Urinary bladder (tissue), 4 donors: ENCODE results near the gene STOML3. TPM values are rescaled to one million over a fixed set of nuclear protein-coding genes. Genes with fewer than 3 reads are reported as not detected.

ENCODE experiments used
- DNase-seq: peaks from one replicate; pipeline ENCODE4 v3.0.0-alpha.2; 2015; ENCODE audit errors: extremely low spot score
- H3K27ac ChIP-seq: one replicate; pipeline ENCODE4 v1.5.1; 2013; ENCODE audit warnings: low read depth, mild to moderate bottlenecking, moderate library complexity
- H3K36me3 ChIP-seq: one replicate; pipeline ENCODE4 v1.6.1; 2013; ENCODE audit warnings: mild to moderate bottlenecking, moderate library complexity; ENCODE audit not compliant: insufficient read depth
- H3K4me1 ChIP-seq: one replicate; pipeline ENCODE4 v1.6.1; 2013; ENCODE audit warnings: mild to moderate bottlenecking, moderate library complexity; ENCODE audit not compliant: insufficient read depth
- H3K4me3 ChIP-seq: one replicate; pipeline ENCODE4 v1.5.1; 2013; ENCODE audit warnings: low read depth, low read length
- WGBS: extraction: QIAGEN DNeasy Blood & Tissue Kit; methylation state at CpG from one replicate; pipeline ENCODE4 v1.1.7; 2013; 5-methylcytosine and 5-hydroxymethylcytosine counted together
- polyA plus RNA-seq: library from polyadenylated mRNA; stranded (reverse); fragments of 200-250 nt; gene quantifications from one replicate; pipeline ENCODE4 v1.2.3, GENCODE V29; 2013
- total RNA-seq: library from RNA; depleted of rRNA; stranded (reverse); fragments of >200 nt; gene quantifications from one replicate; pipeline ENCODE4 v1.2.3, GENCODE V29; 2014
- donor health status: healthy with polysubstance abuse.
- donor health status: healthy.

STOML3 gene
- total and polyA plus RNA-seq, 2 donors: not detected

DNA sequence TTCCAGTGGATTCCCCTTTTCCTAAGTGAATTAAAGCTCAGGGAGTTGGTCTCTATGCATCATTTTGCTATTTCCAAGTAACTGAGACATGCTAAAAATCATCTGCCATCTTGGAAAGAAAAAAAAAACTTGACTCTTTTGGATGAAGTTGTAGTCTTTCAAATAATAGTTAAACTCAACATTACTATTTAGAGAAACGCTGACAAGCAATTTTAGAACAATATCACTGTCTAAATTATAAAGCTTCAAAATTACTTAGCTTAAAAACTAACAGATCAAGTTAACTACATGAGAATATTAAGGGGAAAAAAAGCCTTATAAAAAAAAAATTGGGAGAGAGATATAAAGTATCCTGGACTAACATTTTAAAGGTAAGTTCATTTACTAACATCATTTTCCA lies 68.5 kb downstream of the STOML3 start:
- no peak for DNase-seq
- 93% methylated on average over 1 of the region's 1 CpG for WGBS
- Histone ChIP-seq H3K4me1 (no peaks in the 10 kb centered on the region), H3K4me3 (no peak overlapping the region), H3K36me3 (no peaks in the 10 kb centered on the region), H3K27ac (no peak overlapping the region)

DNA sequence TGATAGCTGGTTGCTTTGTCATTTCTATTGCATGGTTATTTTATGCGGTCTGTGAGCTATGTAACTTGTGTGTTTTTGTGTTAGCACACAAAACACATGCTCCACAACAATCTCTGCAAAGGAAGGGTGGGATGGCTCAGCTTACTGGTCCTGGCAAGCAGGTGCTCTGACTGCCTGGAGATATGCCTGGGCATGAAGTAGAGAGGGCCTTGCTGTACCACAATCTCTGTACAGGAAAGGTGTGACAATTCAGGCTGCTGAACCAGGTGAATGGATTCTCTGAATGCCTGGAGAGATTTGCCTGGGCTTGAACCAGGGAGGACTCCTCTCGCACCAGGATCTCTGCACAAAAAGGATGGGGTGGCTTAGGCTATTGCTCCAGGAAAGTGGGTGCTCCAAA lies 69.5 kb downstream of the STOML3 start:
- DNase-seq: no peak
- Histone ChIP-seq H3K4me1 (no peaks in the 10 kb centered on the region), H3K4me3 (no peak overlapping the region), H3K27ac (no peak overlapping the region), H3K36me3 (no peaks in the 10 kb centered on the region)
- 73% methylated on average over 2 of the region's 2 CpGs for WGBS

Other genes with a start within 250 kb of the STOML3 start
- gene PROSER1, start 47.3 kb upstream of the STOML3 start, total RNA-seq: 33.8 TPM
- gene PROSER1, start 47.3 kb upstream of the STOML3 start, polyA plus RNA-seq: 8.1 TPM
- 70.3 TPM for gene NHLRC3, start 47.6 kb upstream of the STOML3 start, total RNA-seq
- gene NHLRC3, start 47.6 kb upstream of the STOML3 start, polyA plus RNA-seq: 10.9 TPM